GM12878 (cell line): Measurements from ENCODE around the gene ERN1. TPM values are rescaled to one million over a fixed set of nuclear protein-coding genes. Genes with fewer than 3 reads are reported as not detected.

Source experiments
- CTCF ChIP-seq, 3 experiments: IDR thresholded peaks in 2 of 3; conservative IDR thresholded peaks in 1 of 3; 2 replicates each; pipeline ENCODE4 v1.5.1; 2011; ENCODE audit warnings: low read depth in 3 of 3, low read length in 3 of 3, mild to moderate bottlenecking in 3 of 3, control low read depth in 2 of 3, moderate library complexity in 2 of 3, inconsistent platforms in 1 of 3, mixed read lengths in 1 of 3; ENCODE audit not compliant: control insufficient read depth in 2 of 3, insufficient read depth in 1 of 3; ENCODE audit errors: extremely low read depth in 1 of 3
- EP300 ChIP-seq, 2 experiments: fragments of 150-350 bp in 1 of 2; IDR thresholded peaks; 2 replicates each; pipeline ENCODE4 v1.6.1; 2011 to 2012; ENCODE audit warnings: low read depth in 2 of 2, low read length in 2 of 2, borderline replicate concordance in 1 of 2, improper control_type of control experiment in 1 of 2, inconsistent platforms in 1 of 2; ENCODE audit not compliant: control insufficient read depth in 1 of 2
- IKZF1 ChIP-seq: fragments of 450-650 bp; conservative IDR thresholded peaks from 2 replicates; pipeline ENCODE4 v1.6.1; 2017; ENCODE audit warnings: antibody characterized with exemption, mild to moderate bottlenecking
- PAX8 ChIP-seq: fragments of 450-650 bp; IDR thresholded peaks from 2 replicates; pipeline ENCODE4 v1.6.1; 2017; ENCODE audit warnings: mild to moderate bottlenecking, moderate library complexity
- RB1 ChIP-seq: fragments of 450-650 bp; formaldehyde crosslinking; IDR thresholded peaks from 2 replicates; pipeline ENCODE4 v1.6.1; 2017; ENCODE audit warnings: mild to moderate bottlenecking, borderline replicate concordance
- RELB ChIP-seq: fragments of 450-650 bp; IDR thresholded peaks from 2 replicates; pipeline ENCODE4 v1.6.1; 2017; ENCODE audit warnings: low read depth, mild to moderate bottlenecking, moderate library complexity
- SPI1 ChIP-seq: IDR thresholded peaks from 2 replicates; pipeline ENCODE4 v1.6.1; 2011; ENCODE audit warnings: low read depth, mild to moderate bottlenecking, low read length, moderate library complexity, borderline replicate concordance; ENCODE audit not compliant: insufficient read depth
- polyA plus RNA-seq, 11 experiments: library from polyadenylated mRNA; depleted of rRNA in 4 of 11; unstranded in 6 of 11; stranded (reverse) in 5 of 11; fragments of >200 nt; fragmentation: Nextera tagmentation in 4 of 11; fragmentation: Illumina TruSeq in 1 of 11; extraction: Ambion mirVana in 4 of 11; extraction: Trizol in 1 of 11; gene quantifications; 1 replicate in 1 of 11; 2 replicates in 10 of 11; pipeline versions ENCODE4 v1.2.1 to v1.2.3, GENCODE V29; 2011 to 2016; ENCODE audit warnings: inconsistent platforms in 2 of 11, missing spikeins in 2 of 11, low read depth in 1 of 11
- total RNA-seq, 4 experiments: library from RNA; depleted of rRNA in 3 of 4; stranded (reverse); fragments of >200 nt in 3 of 4; fragmentation: Illumina TruSeq in 1 of 4; extraction: Trizol in 1 of 4; gene quantifications; 2 replicates each; pipeline versions ENCODE4 v1.2.1 to v1.2.3, GENCODE V29; 2013 to 2021
- TF ChIP-seq, protein P1 (sequence below): fragments of 450-650 bp; IDR thresholded peaks from 2 replicates; pipeline ENCODE4 v1.6.1; 2017; ENCODE audit warnings: mild to moderate bottlenecking

Gene ERN1
- total and polyA plus RNA-seq, 10 of the 15 experiments (the other 5 are each of a cell fraction or from before 2014, with no cell fraction given): 2.6 to 19.2 (median 7.6) TPM

- peak; percentile 46; the same call in 1 of the 2 replicates for TF ChIP-seq IKZF1
- TF ChIP-seq RB1: 0 out of 2 replicates have a peak, but pooled peaks have one; percentile 38
- TF ChIP-seq SPI1: no peak
- no peak for TF ChIP-seq EP300 (IDR thresholded peaks at IDR 0.05; ENCODE audit: borderline replicate concordance in 1 of 2, control insufficient read depth in 1 of 2, low read depth in 2 of 2, low read length in 2 of 2)
- peak; percentile 32 to 46 (median 44); a peak in 5 of 6 replicates for TF ChIP-seq CTCF (IDR thresholded peaks at IDR 0.05 in 2 of 3, conservative IDR thresholded peaks at IDR 0.05 in 1 of 3; ENCODE audit: control insufficient read depth in 2 of 3, extremely low read depth in 1 of 3, insufficient read depth in 1 of 3, low read depth in 3 of 3, low read length in 3 of 3)
- TF ChIP-seq RELB: no peak
- TF ChIP-seq PAX8: no peak
- TF ChIP-seq, protein P1, sequence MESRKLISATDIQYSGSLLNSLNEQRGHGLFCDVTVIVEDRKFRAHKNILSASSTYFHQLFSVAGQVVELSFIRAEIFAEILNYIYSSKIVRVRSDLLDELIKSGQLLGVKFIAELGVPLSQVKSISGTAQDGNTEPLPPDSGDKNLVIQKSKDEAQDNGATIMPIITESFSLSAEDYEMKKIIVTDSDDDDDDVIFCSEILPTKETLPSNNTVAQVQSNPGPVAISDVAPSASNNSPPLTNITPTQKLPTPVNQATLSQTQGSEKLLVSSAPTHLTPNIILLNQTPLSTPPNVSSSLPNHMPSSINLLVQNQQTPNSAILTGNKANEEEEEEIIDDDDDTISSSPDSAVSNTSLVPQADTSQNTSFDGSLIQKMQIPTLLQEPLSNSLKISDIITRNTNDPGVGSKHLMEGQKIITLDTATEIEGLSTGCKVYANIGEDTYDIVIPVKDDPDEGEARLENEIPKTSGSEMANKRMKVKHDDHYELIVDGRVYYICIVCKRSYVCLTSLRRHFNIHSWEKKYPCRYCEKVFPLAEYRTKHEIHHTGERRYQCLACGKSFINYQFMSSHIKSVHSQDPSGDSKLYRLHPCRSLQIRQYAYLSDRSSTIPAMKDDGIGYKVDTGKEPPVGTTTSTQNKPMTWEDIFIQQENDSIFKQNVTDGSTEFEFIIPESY: no peak
- TF ChIP-seq, all 136 proteins: peak for 6
Observed at GRCh38 chr17:64016231-64016784, 113.6 kb downstream of the ERN1 start (continued).
